ENCODE data around the gene SLC10A7.

SLC10A7 gene

DNA sequence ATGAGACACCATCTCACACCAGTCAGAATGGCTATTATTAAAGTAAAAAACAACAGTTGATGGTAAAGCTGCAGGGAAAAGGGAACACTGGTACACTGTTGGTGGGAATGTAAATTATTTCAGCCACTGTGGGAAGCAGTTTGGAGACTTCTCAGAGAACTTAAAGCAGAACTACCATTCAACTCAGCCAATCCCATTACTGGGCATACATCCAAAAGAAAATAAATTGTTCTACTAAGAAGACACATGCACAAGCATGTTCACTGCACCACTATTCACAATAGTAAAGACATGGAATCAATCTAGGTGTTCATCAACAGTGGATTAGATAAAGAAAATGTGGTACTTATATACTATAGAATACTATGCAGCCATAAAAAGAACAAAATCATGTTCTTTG, 172.4 kb downstream of the SLC10A7 start:
- H3K27me3 ChIP-seq (ENCODE audit: insufficient read depth, poor library complexity, severe bottlenecking) = no peaks in the 10 kb centered on the region
- H3K36me3 ChIP-seq (ENCODE audit: low read depth) = no peaks in the 10 kb centered on the region
- H3K4me3 ChIP-seq (ENCODE audit: severe bottlenecking) = no peak overlapping the region

DNA sequence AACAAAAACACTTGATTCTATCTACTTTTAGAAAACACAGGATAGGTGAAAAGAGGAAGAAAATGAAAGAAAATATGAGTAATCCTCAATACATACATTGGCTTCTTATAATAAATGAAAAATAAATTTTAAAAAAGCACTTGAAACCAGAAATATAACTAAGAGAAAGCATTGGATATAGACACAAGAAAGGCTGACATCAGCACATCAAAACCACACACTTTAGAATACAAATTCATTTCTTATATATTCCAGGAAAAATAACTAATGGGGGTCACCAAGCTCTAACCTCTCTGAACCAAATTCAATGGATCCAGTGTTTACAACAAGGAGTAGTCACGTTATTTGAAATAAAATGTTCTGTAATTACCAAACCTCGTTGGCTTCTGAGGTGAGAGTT, 173.9 kb downstream of the SLC10A7 start:
- Histone ChIP-seq H3K27ac (ENCODE audit: poor library complexity, severe bottlenecking) (no peak overlapping the region), H3K4me1 (ENCODE audit: insufficient read depth, poor library complexity, severe bottlenecking) (peaks cover 6% of the 10 kb centered on the region), H3K27me3 (ENCODE audit: insufficient read depth, poor library complexity, severe bottlenecking) (no peaks in the 10 kb centered on the region), H3K36me3 (ENCODE audit: low read depth) (no peaks in the 10 kb centered on the region), H3K9me3 (ENCODE audit: severe bottlenecking) (no peaks in the 10 kb centered on the region), H3K4me3 (ENCODE audit: severe bottlenecking) (no peak overlapping the region)
- DNase-seq (ENCODE audit: low spot score) (no peak), ATAC-seq (ENCODE audit: low read depth) (no peak)
- TF ChIP-seq, protein P1, sequence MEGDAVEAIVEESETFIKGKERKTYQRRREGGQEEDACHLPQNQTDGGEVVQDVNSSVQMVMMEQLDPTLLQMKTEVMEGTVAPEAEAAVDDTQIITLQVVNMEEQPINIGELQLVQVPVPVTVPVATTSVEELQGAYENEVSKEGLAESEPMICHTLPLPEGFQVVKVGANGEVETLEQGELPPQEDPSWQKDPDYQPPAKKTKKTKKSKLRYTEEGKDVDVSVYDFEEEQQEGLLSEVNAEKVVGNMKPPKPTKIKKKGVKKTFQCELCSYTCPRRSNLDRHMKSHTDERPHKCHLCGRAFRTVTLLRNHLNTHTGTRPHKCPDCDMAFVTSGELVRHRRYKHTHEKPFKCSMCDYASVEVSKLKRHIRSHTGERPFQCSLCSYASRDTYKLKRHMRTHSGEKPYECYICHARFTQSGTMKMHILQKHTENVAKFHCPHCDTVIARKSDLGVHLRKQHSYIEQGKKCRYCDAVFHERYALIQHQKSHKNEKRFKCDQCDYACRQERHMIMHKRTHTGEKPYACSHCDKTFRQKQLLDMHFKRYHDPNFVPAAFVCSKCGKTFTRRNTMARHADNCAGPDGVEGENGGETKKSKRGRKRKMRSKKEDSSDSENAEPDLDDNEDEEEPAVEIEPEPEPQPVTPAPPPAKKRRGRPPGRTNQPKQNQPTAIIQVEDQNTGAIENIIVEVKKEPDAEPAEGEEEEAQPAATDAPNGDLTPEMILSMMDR (IDR thresholded peaks at IDR 0.05; ENCODE audit: poor library complexity, severe bottlenecking) = no peak

More for the DNA sequence above, 172.4 kb downstream of the SLC10A7 start:
- no peaks in the 10 kb centered on the region for H3K9me3 ChIP-seq (ENCODE audit: severe bottlenecking)
- H3K4me1 ChIP-seq (ENCODE audit: insufficient read depth, poor library complexity, severe bottlenecking) = peaks cover 6% of the 10 kb centered on the region
- no peak for ATAC-seq (ENCODE audit: low read depth)
- H3K27ac ChIP-seq (ENCODE audit: poor library complexity, severe bottlenecking) = peak overlapping the region; percentile 38
- TF ChIP-seq, protein P1 (IDR thresholded peaks at IDR 0.05; ENCODE audit: poor library complexity, severe bottlenecking) = no peak
- DNase-seq (ENCODE audit: low spot score) = no peak

DNA sequence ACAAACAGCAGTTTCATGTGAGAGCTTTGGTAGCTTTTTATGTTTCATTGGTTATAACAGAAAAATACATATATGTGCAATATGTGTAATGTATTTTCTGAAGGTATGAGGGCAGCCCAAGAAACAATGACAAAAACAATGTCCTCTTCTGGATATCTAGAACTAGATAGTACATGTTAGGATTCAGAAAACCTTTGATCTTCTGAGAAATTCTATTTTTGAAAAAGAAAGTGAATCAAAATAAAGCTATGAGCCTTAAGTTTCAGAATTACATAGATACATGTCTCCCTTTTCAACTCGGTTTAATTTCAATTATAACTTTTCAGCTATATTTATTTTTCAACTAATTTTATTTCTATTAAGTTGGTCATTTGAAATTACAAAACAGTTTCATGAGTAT, 175.5 kb downstream of the SLC10A7 start:
- Histone ChIP-seq H3K9me3 (ENCODE audit: severe bottlenecking) (no peaks in the 10 kb centered on the region), H3K4me1 (ENCODE audit: insufficient read depth, poor library complexity, severe bottlenecking) (peaks cover 6% of the 10 kb centered on the region), H3K27me3 (ENCODE audit: insufficient read depth, poor library complexity, severe bottlenecking) (no peaks in the 10 kb centered on the region), H3K27ac (ENCODE audit: poor library complexity, severe bottlenecking) (no peak overlapping the region), H3K36me3 (ENCODE audit: low read depth) (no peaks in the 10 kb centered on the region), H3K4me3 (ENCODE audit: severe bottlenecking) (no peak overlapping the region)
- ATAC-seq (ENCODE audit: low read depth) (no peak), DNase-seq (ENCODE audit: low spot score) (no peak)
- TF ChIP-seq, protein P1 (IDR thresholded peaks at IDR 0.05; ENCODE audit: poor library complexity, severe bottlenecking) = no peak

DNA sequence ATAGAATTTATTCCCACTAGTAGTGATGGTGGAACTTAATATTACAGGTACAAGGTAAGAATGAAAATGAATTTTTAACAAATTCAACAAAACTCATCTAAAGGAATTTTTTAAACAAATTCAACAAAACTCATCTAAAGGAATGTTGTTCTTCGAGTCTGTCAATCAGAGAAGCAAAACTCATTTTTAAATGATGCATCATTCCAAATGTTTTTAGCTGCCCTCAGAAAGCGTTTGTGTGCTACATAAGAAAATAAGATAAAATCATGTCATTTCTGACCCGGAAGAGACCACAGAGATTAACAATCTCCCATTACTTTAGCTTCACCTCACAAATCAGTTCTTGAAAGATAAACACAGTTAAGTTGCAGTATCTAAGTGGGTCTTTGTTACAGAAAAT, 178.0 kb downstream of the SLC10A7 start:
- no peaks in the 10 kb centered on the region for H3K9me3 ChIP-seq (ENCODE audit: severe bottlenecking)
- TF ChIP-seq, protein P1 (IDR thresholded peaks at IDR 0.05; ENCODE audit: poor library complexity, severe bottlenecking) = no peak
- H3K27me3 ChIP-seq (ENCODE audit: insufficient read depth, poor library complexity, severe bottlenecking) = no peaks in the 10 kb centered on the region
- H3K27ac ChIP-seq (ENCODE audit: poor library complexity, severe bottlenecking) = no peak overlapping the region
- DNase-seq (ENCODE audit: low spot score) = no peak
- H3K4me1 ChIP-seq (ENCODE audit: insufficient read depth, poor library complexity, severe bottlenecking) = no peaks in the 10 kb centered on the region
- no peaks in the 10 kb centered on the region for H3K36me3 ChIP-seq (ENCODE audit: low read depth)
- ATAC-seq (ENCODE audit: low read depth) = no peak
- no peak overlapping the region for H3K4me3 ChIP-seq (ENCODE audit: severe bottlenecking)

DNA sequence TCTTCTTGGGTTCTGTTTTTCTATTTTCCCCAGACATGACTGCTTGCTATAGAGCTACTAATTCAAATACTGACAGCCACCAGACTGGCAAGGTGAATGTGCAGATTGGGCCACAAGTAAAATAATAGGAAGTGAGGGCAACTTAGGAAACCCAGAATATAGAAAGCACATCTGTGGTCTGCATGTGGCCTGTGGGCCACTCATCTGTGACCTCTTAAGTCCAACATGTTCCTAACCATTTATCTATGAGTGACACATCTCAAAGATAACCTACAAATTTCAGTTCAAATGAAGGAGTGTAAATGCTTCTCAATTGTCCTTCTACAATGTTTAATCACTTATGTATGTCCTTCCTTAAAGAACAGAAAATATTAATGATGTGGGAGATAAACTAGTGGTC, 178.5 kb downstream of the SLC10A7 start:
- ATAC-seq (ENCODE audit: low read depth) (no peak), DNase-seq (ENCODE audit: low spot score) (no peak)
- Histone ChIP-seq H3K4me3 (ENCODE audit: severe bottlenecking) (no peak overlapping the region), H3K9me3 (ENCODE audit: severe bottlenecking) (no peaks in the 10 kb centered on the region), H3K4me1 (ENCODE audit: insufficient read depth, poor library complexity, severe bottlenecking) (no peaks in the 10 kb centered on the region), H3K27ac (ENCODE audit: poor library complexity, severe bottlenecking) (no peak overlapping the region), H3K36me3 (ENCODE audit: low read depth) (no peaks in the 10 kb centered on the region), H3K27me3 (ENCODE audit: insufficient read depth, poor library complexity, severe bottlenecking) (no peaks in the 10 kb centered on the region)
- TF ChIP-seq, protein P1 (IDR thresholded peaks at IDR 0.05; ENCODE audit: poor library complexity, severe bottlenecking) = no peak

All from RWPE2 (cell line).